ENCODE measurements around the gene CTU1. TPM values are rescaled to one million over a fixed set of nuclear protein-coding genes. Genes with fewer than 3 reads are reported as not detected.

Gene CTU1
- total RNA-seq, 2 donors from 2014 or later = 4.9 to 12.5 TPM

DNA sequence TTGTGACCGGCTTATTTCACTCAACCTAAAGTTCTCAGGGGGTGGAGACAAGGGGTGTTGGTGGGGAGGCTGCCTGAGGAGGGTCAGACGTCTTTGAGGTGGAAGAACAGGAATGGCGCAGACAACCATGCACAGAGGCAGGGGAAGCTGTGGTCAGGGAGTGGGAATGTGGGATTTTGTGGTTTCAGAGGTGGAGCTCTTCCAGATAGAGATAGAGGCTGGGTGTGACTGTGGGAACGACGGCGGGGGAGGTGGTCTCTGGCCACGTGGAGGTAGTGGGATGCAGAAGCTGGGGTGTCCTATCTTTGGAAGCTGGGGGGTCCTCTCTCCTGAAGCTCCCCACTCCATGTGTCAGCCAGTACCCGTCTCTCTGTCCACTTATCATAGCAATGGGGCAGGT lies 17.7 kb downstream of the CTU1 start:
- TF ChIP-seq, protein P1, sequence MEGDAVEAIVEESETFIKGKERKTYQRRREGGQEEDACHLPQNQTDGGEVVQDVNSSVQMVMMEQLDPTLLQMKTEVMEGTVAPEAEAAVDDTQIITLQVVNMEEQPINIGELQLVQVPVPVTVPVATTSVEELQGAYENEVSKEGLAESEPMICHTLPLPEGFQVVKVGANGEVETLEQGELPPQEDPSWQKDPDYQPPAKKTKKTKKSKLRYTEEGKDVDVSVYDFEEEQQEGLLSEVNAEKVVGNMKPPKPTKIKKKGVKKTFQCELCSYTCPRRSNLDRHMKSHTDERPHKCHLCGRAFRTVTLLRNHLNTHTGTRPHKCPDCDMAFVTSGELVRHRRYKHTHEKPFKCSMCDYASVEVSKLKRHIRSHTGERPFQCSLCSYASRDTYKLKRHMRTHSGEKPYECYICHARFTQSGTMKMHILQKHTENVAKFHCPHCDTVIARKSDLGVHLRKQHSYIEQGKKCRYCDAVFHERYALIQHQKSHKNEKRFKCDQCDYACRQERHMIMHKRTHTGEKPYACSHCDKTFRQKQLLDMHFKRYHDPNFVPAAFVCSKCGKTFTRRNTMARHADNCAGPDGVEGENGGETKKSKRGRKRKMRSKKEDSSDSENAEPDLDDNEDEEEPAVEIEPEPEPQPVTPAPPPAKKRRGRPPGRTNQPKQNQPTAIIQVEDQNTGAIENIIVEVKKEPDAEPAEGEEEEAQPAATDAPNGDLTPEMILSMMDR (IDR thresholded peaks at IDR 0.05) = no peak
- no peaks in the 10 kb centered on the region for H3K4me1 ChIP-seq (ENCODE audit: control insufficient read depth in 1 of 2, low read depth in 2 of 2)
- H3K27ac ChIP-seq = no peak overlapping the region
- ATAC-seq (ENCODE audit: insufficient number of reproducible peaks, low FRiP score, low read depth) (no peak), DNase-seq (ENCODE audit: low spot score) (no peak)
- no peak overlapping the region for H3K4me3 ChIP-seq
- H3K27me3 ChIP-seq (replicated peaks; ENCODE audit: insufficient read depth) = no peaks in the 10 kb centered on the region
- H3K36me3 ChIP-seq = no peaks in the 10 kb centered on the region
- no peaks in the 10 kb centered on the region for H3K9me3 ChIP-seq

DNA sequence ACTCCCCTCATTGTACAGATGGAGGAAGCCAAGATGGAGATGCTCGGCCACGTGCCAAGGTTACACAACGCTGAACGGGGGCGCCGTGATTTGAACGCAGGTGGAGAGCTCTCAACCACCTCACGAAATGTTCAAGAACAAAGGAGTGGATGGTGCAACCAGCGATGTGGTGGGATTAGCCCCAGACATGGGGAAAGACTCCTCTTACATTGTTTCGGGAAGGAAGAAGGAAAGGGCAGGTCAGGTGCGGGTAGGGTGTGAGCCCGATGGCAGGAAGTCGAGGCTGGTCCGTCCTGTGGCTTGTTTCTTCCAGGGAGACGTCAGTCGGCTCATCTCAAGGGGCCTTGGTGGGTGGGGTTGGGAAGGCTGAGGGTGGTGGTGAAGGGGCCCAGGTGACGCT lies 18.4 kb downstream of the CTU1 start:
- no peak for DNase-seq (ENCODE audit: low spot score)
- Histone ChIP-seq H3K4me3 (no peak overlapping the region), H3K27me3 (replicated peaks; ENCODE audit: insufficient read depth) (no peaks in the 10 kb centered on the region), H3K27ac (no peak overlapping the region), H3K9me3 (no peaks in the 10 kb centered on the region), H3K4me1 (ENCODE audit: control insufficient read depth in 1 of 2, low read depth in 2 of 2) (no peaks in the 10 kb centered on the region), H3K36me3 (no peaks in the 10 kb centered on the region)
- TF ChIP-seq, protein P1 (IDR thresholded peaks at IDR 0.05) = no peak
- ATAC-seq (ENCODE audit: insufficient number of reproducible peaks, low FRiP score, low read depth) = no peak

GRCh38 chr19:51086153-51086850 lies 21.9 kb downstream of the CTU1 start:
- DNase-seq (ENCODE audit: low spot score) (no peak), ATAC-seq (ENCODE audit: insufficient number of reproducible peaks, low FRiP score, low read depth) (no peak)
- Histone ChIP-seq H3K27ac (no peak overlapping the region), H3K27me3 (replicated peaks; ENCODE audit: insufficient read depth) (no peaks in the 10 kb centered on the region), H3K9me3 (no peaks in the 10 kb centered on the region), H3K4me3 (no peak overlapping the region), H3K36me3 (no peaks in the 10 kb centered on the region), H3K4me1 (ENCODE audit: control insufficient read depth in 1 of 2, low read depth in 2 of 2) (no peaks in the 10 kb centered on the region)
- TF ChIP-seq, protein P1 (IDR thresholded peaks at IDR 0.05) = no peak

- H3K9me3 ChIP-seq = no peaks in the 10 kb centered on the region
- TF ChIP-seq, protein P1 (IDR thresholded peaks at IDR 0.05) = no peak
- H3K4me1 ChIP-seq (ENCODE audit: control insufficient read depth in 1 of 2, low read depth in 2 of 2) = no peaks in the 10 kb centered on the region
- DNase-seq (ENCODE audit: low spot score) (no peak), ATAC-seq (ENCODE audit: insufficient number of reproducible peaks, low FRiP score, low read depth) (no peak)
- no peaks in the 10 kb centered on the region for H3K27me3 ChIP-seq (replicated peaks; ENCODE audit: insufficient read depth)
- H3K27ac ChIP-seq = no peak overlapping the region
- H3K4me3 ChIP-seq = no peak overlapping the region
- H3K36me3 ChIP-seq = no peaks in the 10 kb centered on the region
These were observed 23.7 kb downstream of the CTU1 start for GRCh38 chr19:51084505-51084904.

GRCh38 chr19:51083783-51084182 lies 24.4 kb downstream of the CTU1 start:
- no peaks in the 10 kb centered on the region for H3K27me3 ChIP-seq (replicated peaks; ENCODE audit: insufficient read depth)
- DNase-seq (ENCODE audit: low spot score) = no peak

More at GRCh38 chr19:51083783-51084182, 24.4 kb downstream of the CTU1 start:
- ATAC-seq (ENCODE audit: insufficient number of reproducible peaks, low FRiP score, low read depth) = no peak
- Histone ChIP-seq H3K4me1 (ENCODE audit: control insufficient read depth in 1 of 2, low read depth in 2 of 2) (no peaks in the 10 kb centered on the region), H3K27ac (no peak overlapping the region), H3K9me3 (no peaks in the 10 kb centered on the region), H3K4me3 (no peak overlapping the region), H3K36me3 (no peaks in the 10 kb centered on the region)
- TF ChIP-seq, protein P1 (IDR thresholded peaks at IDR 0.05) = no peak
